GM19324 (cell line): Measurements from ENCODE around the gene MAN1C1.
"Not testable (repeated sequence)": the region's sequence is repeated elsewhere in the genome, so short reads cannot be mapped to it uniquely, and the experiment has no call there.

Experiments
- ATAC-seq: cut with Tn5 transposase; IDR thresholded peaks from one replicate; pipeline ENCODE4 v1.9.1; 2021; ENCODE audit warnings: mild to moderate bottlenecking, moderate library complexity; ENCODE audit not compliant: unreplicated experiment, low FRiP score

MAN1C1 gene

DNA sequence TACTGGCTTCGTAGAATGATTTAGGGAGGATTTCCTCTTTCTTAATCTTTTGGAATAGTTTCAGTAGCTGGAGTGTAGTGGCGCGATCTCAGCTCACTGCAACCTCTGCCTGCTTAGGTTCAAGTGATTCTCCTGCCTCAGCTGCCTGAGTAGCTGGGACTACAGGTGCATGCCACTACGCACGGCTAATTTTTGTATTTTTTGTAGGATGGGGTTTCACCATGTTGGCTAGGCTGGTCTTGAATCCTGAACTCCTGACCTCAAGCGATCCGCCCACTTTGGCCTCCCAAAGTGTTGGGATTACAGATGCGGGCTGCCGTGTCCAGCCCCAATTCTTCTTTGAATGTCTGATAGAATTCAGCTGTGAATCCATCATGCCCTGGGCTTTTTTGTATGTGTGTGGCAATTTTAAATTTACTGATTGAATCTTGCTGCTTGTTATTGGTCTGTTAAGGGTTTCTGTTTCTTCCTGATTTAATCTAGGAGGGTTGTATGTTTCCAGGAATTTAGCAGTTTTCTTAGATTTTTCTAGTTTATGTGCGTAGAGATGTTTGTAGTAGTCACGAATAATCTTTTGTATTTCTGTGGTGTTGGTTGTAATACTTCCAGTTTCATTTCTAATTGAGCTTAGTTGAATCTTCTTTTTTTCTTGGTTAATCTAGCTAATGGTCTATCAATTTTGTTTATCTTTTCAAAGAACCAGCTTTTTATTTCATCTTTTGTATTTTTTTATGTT lies 15.3 kb downstream of the MAN1C1 start:
- no peak for ATAC-seq

DNA sequence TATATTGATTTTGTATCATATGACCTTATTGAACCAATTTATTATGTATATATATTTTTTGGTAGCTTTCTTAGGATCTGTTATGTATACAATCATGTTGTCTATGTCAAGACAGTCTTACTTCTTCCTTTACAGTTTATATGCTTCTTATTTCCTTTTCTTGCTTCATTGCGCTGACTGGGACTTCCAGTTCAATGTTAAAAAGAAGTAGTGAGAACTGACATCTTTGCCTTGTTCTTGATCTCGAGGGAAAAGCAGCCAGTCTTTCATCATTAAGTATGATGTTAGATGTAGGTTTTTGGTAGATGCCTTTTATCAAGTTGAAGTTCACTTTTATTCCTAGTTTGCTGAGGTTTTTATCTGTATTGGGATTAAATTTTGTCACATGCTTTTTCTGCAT lies 17.5 kb downstream of the MAN1C1 start:
- no peak for ATAC-seq

DNA sequence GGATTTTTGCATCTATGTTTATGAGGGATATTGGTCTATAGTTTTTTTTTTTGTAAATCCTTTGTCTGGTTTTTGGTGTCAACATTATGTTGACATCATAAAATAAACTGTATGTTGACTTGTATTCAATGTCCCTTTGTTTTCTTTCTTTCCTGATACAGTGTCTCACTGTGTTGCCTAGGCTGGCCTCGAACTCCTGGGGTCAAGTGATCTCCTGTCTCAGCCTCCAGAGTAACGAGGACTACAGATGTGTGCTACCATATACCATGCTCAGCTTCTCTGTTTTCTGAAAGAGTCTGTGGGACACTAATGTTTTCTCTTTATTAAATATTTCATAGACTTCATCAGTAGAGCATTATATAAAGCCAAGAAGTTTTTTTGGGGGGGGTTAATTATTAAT lies 18.3 kb downstream of the MAN1C1 start:
- no peak for ATAC-seq

DNA sequence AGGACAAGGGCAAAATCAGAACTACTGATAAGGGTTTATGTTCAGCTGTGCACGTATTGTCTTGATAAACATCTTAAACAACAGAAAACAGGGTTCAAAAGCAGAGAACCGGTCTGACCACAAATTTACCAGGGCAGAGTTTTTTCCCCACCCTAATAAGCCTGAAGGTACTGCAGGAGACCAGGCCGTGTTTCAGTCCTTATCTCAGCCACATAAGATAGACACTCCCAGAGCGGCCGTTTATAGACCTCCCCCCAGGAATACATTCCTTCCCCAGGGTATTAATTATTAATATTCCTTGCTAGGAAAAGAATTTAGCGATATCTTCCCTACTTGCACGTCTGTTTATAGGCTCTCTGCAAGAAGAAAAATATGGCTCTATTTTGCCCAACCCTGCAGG lies 19.6 kb downstream of the MAN1C1 start:
- ATAC-seq, result not testable (repeated sequence)

DNA sequence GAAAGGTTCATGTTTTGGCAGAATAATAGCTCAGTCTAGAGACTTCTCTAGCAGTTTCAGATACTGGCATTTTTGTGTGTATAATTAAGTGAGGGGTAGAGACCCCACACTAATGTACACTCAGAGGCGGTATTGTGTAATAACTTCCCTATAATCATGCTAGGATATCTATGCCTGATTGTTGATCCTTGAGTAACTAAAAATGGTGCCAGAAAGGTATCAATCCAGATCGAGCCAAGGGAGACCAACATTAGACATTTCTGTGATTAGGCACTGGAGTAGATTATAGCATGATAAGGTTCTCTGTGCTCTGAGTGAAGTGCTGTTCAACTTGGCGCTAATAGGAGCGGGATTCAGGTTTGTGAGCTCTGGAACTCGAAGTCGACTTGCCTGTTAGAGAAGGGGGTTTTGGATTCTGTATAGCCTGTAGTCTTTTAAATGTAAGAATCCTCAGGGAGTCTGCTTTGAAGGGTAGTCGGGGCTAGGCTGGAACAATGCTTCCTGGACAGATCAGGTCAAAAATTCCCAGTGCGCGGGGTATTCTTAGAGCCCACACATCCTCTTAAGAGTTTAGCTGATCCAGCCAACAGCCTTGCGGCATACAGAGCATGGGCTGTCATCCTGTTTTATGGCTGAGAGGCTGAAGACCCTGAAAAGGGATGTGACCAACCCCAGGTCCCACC lies 24.2 kb downstream of the MAN1C1 start:
- no peak for ATAC-seq

DNA sequence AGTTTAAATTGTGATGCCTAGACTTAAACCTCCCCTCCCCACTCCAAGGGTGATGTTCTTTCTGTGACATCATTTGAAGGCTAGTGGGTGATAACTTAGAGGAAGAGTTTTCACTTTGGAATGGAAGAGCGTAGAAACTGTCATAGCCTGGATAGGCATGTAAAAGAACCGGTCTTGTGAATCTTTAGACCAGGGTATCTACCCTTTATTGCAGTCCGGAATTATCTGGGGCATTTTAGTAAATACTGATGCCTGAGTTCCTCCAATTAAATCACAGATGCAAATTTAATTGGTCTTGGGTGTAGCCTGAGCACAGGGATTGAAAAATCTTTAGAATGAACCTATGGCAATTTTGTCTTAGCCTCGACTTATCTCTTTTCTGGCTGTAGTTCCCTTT lies 24.7 kb downstream of the MAN1C1 start:
- no peak for ATAC-seq

DNA sequence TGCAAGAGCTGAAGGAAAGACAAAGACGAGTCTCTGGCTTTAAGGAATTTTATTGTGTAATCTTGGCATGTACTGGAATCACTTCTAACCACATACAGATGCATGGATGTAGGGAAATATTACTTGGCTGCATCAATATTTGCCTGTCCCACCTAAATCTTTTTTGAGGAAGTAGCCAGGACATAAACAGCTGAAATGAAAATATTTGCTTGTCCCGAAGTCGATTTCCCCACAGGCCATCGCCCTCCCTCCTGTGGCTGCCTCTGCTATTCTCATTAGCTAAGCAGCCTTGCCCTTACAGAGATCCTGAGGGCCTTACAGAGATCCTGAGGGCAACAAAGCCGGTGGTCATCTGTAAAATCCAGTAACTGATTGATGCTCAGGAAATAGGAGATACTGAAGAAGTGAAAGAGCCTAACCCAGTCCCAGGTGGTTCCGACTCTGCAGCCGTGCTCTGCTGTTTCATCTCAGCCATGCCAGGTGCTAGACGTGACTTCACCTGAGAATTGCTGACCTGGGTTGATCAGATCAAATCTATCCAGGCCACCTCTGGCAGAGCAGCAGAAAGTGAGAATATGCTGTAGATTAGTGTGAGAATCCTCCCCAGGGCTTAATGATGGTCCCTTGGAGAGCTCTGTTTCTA lies 25.5 kb downstream of the MAN1C1 start:
- no peak for ATAC-seq

DNA sequence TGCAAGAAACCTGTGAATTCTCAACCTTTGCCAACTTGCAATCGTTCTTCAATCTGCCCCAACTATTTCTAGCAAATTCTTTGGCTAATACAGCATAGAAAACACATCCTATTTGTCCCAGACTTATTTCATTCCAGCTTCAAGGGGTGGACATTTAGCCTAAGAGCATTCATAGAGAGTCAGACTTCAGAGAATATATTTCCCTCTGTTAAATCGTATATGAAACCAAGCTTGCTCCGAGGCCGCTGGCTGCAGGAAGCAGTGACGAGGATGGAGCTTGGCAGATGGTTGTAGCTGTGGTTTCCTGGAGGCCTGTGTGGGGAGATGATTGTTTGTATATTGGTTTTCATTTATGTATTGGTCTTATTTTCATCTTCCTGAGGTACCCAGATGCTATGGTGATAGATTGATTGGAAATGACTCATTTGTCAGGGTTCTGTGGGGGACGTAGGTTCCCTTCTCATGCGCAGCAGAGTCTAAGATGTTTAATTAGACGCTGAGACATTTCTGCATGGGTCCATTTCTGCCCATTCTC lies 26.1 kb downstream of the MAN1C1 start:
- no peak for ATAC-seq

DNA sequence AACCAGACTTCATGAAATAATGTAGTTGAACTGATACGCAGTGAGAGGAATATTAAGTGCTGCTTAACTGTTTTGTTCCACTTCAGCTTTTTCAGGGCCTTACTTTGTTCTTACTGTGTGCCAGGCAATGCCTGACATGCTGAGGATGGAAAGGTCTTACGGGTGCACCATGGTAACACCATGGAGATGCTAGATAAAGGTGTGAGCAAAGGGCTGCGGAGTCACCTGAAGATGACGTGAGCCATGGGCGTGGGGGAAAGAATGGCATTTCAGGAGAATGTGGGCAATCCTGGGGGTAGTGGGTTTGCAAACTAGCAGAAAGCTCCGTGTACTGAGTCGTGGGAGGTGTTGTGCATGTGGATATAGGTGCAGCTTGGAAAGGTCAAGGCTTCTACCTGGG lies 27.3 kb downstream of the MAN1C1 start:
- ATAC-seq, result no peak

DNA sequence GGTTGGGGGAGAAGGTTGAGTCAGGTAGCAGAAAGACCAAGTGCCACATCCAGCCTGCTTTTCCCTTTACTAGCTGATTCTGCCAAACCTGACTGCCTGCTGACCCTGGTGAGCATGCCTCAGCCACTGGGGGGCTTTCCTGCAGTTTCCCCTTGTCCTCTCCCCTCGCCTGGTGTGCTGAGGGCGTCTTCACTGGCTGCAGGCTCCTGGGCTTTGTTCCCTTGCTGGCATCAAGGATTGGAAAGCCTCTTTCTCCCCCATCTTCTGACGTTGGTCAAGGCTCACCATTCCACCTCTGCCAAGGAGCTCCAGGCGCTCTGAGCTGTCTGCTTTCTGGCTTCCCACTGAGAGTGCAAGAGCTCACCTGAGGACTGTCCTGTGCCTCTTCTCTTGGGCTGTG lies 28.4 kb downstream of the MAN1C1 start:
- ATAC-seq, result no peak

DNA sequence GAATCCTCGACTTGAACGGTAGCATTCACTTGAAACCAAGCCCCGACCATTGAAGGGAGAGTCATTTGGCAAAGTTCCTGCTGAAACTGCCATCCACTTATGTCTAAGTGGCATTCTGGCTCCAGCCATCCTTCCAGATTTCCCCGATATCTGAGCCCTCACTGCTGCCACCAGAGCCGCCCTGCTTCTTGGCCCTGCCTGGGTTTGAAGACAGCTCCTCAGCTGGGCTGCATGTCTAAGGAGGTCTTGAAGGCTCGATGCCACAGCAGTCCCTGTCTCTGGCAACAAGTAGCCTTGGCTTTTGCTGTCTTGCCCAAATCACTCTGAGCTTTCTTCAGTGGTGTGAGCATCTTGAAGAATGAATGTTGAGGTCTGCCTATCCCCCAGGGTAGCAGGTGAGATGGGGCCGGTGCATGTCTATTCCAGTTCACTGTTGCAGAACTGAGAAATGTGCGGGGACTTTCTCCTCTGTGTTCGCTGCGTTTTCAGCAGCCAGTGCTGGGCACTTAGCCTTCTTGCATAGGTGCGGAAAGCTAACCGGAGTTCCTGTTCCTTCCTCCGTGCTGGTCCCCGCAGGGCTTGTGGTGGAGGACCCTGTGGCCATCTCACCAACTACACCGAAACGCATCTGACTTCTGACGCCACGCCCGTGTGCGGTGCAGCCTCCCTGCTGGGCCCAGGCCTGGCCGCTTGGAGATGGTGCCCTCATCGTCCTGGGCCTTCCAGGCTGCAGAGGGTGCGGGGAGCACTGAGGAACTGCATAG lies 29.2 kb downstream of the MAN1C1 start:
- no peak for ATAC-seq

DNA sequence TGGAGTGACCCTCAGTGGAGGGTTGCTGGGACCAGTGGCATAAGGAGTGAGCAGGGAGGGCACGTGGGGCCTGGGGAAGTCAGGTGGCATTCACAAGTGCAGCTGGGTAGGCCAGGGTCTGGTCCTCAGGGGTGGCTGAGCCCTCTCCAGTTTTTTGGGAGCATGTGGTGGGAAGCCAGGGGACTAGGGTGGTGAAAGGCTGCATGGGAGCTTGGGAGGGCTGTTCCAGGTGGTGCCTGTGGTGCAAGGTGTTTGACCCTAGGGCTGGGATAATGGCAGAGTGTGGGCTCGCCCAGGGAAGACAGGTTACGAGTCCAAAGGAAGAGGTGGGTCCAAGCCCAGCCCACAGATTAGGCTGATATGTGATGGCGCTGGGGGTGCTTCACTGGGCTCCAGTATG lies 30.5 kb downstream of the MAN1C1 start:
- no peak for ATAC-seq

DNA sequence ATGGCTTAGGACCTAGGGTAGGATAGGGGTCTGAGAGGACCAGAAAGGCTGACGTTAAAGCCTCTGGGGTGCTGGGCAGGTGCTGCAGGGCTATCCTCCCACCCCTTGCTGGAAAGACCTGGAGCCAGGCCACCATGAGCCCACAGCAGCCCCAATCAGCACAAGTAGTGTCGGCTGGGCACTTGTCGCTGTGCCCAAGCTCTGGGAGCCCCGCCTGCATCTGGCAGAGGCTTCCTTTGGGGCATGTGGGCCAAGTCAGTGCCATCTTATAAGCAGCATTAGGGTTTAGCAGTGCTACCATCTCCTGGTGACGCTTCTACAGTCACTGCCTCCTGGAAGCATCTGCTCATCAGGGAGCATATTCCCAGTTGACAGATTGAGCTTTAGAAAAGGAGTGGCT lies 31.3 kb downstream of the MAN1C1 start:
- no peak for ATAC-seq

DNA sequence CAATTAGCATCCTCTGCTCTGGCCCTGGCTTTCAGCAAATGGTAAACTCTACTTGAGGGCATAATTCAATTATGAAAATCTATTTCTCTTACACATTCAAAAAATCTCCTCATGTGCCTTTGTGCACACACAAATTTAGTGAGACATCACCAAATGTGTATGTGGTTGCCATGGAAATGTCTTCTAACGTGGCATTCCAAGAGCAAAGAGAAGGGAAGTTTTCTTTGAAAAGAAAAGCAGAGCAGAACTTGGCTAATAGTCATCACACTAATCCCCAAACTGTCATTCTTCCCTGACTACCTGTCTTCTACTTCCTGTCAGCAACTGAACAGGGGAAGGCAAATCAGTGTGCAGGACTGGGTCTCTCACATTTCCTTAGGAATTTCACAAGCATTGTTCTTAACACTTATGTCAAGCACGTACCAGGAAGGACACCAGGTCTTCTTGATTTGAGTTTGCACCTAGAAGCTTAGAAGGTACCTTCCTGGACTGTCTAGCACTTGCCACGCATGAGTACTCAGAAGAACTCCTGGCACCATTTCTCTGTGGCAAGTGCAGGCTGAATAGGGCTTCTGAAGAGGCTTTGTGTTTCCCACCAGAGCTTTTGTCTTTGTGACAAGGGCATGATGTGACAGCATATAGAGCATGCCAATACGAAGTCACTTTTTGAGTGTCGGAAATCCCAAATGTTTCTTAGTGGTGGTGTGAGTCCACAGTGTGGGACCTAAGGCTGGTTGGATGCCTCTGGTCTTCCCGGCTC lies 32.3 kb downstream of the MAN1C1 start:
- ATAC-seq, result no peak

DNA sequence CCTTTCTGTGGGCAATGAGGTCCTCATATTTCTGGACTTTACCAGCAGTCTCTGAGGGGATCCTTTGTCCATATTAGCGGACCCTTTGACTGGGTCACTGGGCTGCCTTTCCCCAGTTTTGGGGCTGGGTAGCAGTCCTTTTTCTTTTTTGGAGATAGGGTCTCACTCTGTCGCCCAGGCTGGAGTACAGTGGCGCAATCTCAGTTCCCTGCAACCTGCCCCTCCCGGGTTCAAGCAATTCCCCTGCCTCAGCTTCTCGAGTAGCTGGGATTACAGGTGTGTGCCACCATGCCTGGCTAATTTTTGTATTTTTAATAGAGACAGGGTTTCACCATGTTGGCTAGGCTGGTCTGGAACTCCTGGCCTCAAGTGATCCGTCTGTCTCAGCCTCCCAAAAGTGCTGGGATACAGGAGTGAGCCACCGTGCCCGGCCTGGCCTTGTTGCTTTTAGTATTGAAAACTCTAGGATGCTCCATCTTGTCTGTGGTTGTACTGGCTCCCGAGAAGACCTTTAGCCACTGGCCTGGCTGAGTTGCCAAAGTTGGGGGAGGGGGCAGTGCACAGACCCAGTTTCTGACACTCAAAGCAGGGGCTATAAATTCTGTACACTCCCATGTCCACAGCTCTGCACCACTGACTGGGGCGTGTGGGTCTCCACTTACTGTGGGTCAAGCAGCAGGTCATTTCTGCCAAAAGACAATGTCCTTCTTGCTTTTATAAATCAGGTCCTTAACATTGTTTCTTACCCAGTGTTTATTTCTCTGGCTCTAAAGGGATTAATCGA lies 33.1 kb downstream of the MAN1C1 start:
- ATAC-seq, result no peak

DNA sequence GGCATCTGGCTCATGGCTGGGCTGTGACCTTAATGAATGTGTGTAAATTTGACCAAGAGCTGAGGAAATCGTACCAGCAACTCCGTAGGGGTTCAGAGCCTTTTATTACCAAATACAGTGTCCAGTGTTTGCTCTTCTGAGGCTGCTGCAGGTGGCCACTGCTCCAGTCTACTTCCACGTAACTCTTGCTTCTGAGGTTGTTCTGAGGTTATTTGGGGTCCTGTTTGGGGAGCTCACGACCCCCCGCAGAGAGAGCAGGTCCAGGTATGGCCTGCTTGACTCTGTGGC lies 33.6 kb downstream of the MAN1C1 start:
- no peak for ATAC-seq

DNA sequence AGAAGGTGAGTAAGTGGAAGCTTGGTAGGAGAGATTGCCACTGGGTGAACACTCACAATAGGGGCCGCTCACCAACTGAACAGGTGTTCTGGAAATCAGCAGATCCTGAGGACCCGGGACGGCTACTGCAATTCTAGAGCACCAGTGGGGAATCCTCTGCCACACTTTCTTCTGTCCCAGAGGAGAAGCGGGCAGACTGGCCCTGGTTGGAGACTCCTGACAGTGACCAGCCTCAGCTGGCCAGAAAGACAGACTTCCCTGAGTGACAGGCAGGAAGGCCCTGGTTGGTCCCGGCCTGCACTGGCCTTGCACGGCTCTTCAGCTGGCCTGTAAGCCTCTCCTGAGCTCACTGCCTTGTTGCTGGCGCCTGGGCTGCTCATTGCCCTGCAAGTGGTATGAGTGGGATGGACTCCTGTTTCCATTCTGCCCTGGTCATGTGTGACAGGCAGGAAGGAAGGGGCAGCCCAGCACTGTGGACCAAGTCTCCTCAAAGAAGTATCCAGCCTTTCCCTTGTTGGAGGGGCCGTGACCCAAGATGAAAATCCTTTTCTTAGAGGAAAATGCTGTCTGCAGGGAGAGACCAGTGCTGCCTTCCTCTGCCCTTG lies 34.5 kb downstream of the MAN1C1 start:
- no peak for ATAC-seq

DNA sequence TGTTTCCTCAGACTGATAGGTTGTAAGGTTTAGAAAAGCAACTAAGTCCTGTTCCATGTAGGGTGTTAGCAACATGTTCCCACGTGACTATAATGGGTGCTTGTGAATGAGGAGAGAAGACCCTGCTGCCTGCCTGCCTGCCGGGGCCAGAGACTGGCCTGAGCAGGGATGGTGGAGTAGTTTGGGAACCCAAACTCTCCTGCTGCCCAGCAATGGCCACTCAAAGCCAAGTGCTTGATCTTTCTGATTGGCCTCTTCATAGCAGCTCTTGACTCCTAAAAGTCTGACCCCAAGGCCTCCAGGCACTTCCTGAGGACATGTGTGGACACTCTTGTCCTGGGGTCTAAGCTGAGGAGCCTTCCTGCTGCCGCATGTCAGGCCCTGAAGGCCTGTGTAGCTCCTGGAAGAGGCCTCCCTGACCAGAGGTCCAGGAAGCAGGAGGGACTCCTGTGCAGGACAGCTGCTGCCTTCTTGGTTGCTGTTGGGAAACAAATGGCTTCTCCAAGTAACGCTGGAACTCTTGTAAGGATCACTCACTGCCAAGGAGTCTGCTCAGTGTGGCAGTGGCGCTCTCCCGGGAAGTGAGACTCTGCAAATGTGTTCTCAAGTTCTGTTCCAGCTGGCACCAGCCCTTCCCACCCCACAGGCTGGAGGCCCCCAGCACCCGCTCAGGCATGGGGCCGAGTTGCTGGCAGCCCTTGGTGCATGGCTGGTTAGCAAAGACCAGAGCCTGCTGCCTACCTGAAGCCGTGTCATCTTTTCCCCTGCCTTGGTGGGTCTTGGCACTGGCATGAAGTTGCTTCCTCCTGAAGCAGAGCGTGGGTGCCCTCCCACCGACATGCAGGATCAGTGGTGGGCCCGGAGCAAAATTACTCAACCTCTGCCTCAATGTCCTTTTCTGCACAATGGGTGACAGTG lies 35.5 kb downstream of the MAN1C1 start:
- no peak for ATAC-seq
